Upper lobe of right lung (tissue), 1 donor: Measurements from ENCODE around the gene ZNF536. TPM values are rescaled to one million over a fixed set of nuclear protein-coding genes. Genes with fewer than 3 reads are reported as not detected.

Experiments
- ATAC-seq: fragments of 200-7000 bp; cut with Tn5 transposase; one replicate; pipeline ENCODE4 v1.9.1; 2020; ENCODE audit warnings: mild to moderate bottlenecking, moderate library complexity
- DNase-seq: peaks from one replicate; pipeline ENCODE4 v3.0.0-alpha.2; 2020
- H3K27ac ChIP-seq: fragments of 200-600 bp; one replicate; pipeline ENCODE4 v1.8.0; 2022
- H3K27me3 ChIP-seq: fragments of 200-600 bp; one replicate; pipeline ENCODE4 v1.8.0; 2022; ENCODE audit warnings: mild to moderate bottlenecking
- H3K36me3 ChIP-seq: fragments of 200-600 bp; one replicate; pipeline ENCODE4 v1.8.0; 2022
- H3K4me1 ChIP-seq: fragments of 200-600 bp; one replicate; pipeline ENCODE4 v1.8.0; 2022
- H3K4me3 ChIP-seq: fragments of 200-600 bp; one replicate; pipeline ENCODE4 v1.8.0; 2022; ENCODE audit warnings: mild to moderate bottlenecking
- H3K9me3 ChIP-seq: fragments of 200-600 bp; one replicate; pipeline ENCODE4 v1.8.0; 2022
- CTCF ChIP-seq: fragments of 200-600 bp; IDR thresholded peaks from one replicate; pipeline ENCODE4 v1.8.0; 2022; ENCODE audit warnings: antibody characterized with exemption
- intact Hi-C: fragments of 100-400 bp; cut with DNase I; formaldehyde crosslinking; loops from one replicate; pipeline ENCODE4 v1.11.0; 2022
- total RNA-seq: library from RNA; stranded (reverse); fragmentation: NEBNext Ultra II Directional; extraction: Animal tissue kit (Norgen Biotek cat#: 25700); gene quantifications from one replicate; pipeline ENCODE4 v1.2.1, GENCODE V29; 2021
- donor health status: DM: no; HTN: yes; CAD: no; lungs with severe emphysema.

Gene ZNF536
- total RNA-seq, 1 donor from 2014 or later, result 0.09 TPM

- TF ChIP-seq CTCF, result no peak
- intact Hi-C loops, result no loop called here
- Histone ChIP-seq H3K4me3 (no peak overlapping the region), H3K27ac (no peak overlapping the region), H3K9me3 (no peaks in the 10 kb centered on the region), H3K4me1 (no peaks in the 10 kb centered on the region), H3K36me3 (no peaks in the 10 kb centered on the region), H3K27me3 (no peaks in the 10 kb centered on the region)
- ATAC-seq, result no peak
- no peak for DNase-seq
Observed at GRCh38 chr19:30535011-30535410, 162.8 kb downstream of the ZNF536 start.

DNA sequence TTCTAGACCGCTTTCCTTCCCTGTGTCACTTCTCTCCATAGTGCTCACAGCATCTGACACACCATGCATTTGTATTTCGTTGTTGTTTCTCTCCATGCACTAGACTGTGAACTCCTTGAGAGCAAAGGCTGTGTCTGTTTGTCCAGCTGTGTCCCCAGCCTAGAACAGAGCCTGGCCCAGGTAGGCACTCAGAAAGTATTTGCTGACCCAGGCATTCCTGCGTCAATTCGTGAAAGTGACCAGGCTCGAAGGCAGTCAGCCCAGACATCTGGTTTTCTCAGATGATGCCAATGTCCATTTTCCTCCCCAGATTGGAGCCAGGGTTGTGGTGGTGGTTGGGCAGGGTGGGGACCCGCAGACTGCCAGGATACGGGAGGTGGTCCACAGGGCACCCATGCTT is 164.8 kb downstream of the ZNF536 start:
- Histone ChIP-seq H3K27me3 (no peaks in the 10 kb centered on the region), H3K36me3 (no peaks in the 10 kb centered on the region), H3K4me1 (no peaks in the 10 kb centered on the region), H3K9me3 (no peaks in the 10 kb centered on the region), H3K4me3 (no peak overlapping the region), H3K27ac (no peak overlapping the region)
- DNase-seq, result no peak
- intact Hi-C loops, result no loop called here
- TF ChIP-seq CTCF, result no peak
- no peak for ATAC-seq

- Histone ChIP-seq H3K36me3 (no peaks in the 10 kb centered on the region), H3K4me3 (no peak overlapping the region), H3K27ac (no peak overlapping the region), H3K27me3 (no peaks in the 10 kb centered on the region), H3K4me1 (no peaks in the 10 kb centered on the region), H3K9me3 (no peaks in the 10 kb centered on the region)
- no peak for TF ChIP-seq CTCF
- ATAC-seq, result no peak
- no peak for DNase-seq
- intact Hi-C loops, result no loop called here
Observed at GRCh38 chr19:30539315-30539714, 167.1 kb downstream of the ZNF536 start.

- Histone ChIP-seq H3K27me3 (no peaks in the 10 kb centered on the region), H3K9me3 (no peaks in the 10 kb centered on the region), H3K36me3 (no peaks in the 10 kb centered on the region), H3K4me3 (no peak overlapping the region), H3K4me1 (no peaks in the 10 kb centered on the region), H3K27ac (no peak overlapping the region)
- no peak for TF ChIP-seq CTCF
- no peak for ATAC-seq
- intact Hi-C loops, result no loop called here
- DNase-seq, result no peak
Observed at GRCh38 chr19:30539981-30540380, 167.8 kb downstream of the ZNF536 start.

GRCh38 chr19:30540761-30541160 is 168.6 kb downstream of the ZNF536 start:
- no peak overlapping the region for H3K27ac ChIP-seq
- H3K9me3 ChIP-seq, result no peaks in the 10 kb centered on the region
- DNase-seq (no peak), ATAC-seq (no peak)
- H3K4me3 ChIP-seq, result no peak overlapping the region
- no peaks in the 10 kb centered on the region for H3K4me1 ChIP-seq
- TF ChIP-seq CTCF, result no peak
- H3K27me3 ChIP-seq, result no peaks in the 10 kb centered on the region
- H3K36me3 ChIP-seq, result no peaks in the 10 kb centered on the region
- intact Hi-C loops, result no loop called here

DNA sequence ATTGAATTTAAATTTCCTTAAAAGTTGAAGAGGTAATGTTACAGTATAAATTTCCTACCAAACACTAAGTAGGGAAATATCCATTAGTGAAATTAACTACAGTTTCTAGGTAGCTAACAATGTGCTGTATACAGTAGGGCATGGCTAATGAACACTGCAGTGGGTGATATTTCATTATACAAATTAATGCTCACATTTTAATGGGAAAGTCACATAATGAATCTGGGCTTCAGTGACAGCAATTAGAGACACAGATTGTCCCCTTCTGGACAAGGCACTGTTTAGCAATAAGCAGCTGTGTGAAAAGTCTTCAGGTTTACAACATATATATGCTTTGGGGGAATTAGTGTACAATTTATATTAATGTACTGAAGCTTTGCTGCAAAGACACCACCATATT is 169.4 kb downstream of the ZNF536 start:
- Histone ChIP-seq H3K27me3 (no peaks in the 10 kb centered on the region), H3K4me3 (no peak overlapping the region), H3K36me3 (no peaks in the 10 kb centered on the region), H3K4me1 (no peaks in the 10 kb centered on the region), H3K9me3 (no peaks in the 10 kb centered on the region), H3K27ac (no peak overlapping the region)
- ATAC-seq, result no peak
- no peak for TF ChIP-seq CTCF
- intact Hi-C loops, result no loop called here
- DNase-seq, result no peak
